NCI-H2029 (cell line): ENCODE data around the gene AGAP1.
A peak's percentile ranks its signal among the peaks of the same experiment; 100 is the strongest.

Source experiments
- DNase-seq: peaks from one replicate; lab custom pipeline; 2025; lab: John Stamatoyannopoulos, UW

AGAP1 gene

GRCh38 chr2:235493775-235494715, at the start of gene AGAP1:
AGAP1 (plus strand) TSS chr2:235494043.
- DNase-seq: peak; percentile 71

- DNase-seq: no peak
These were observed 49.7 kb upstream of the AGAP1 start for GRCh38 chr2:235444101-235444597.

GRCh38 chr2:235445116-235445515, 48.7 kb upstream of the AGAP1 start:
- DNase-seq: no peak

- DNase-seq: no peak
These were observed 47.8 kb upstream of the AGAP1 start for GRCh38 chr2:235446082-235446481.

- no peak for DNase-seq
These were observed 46.6 kb upstream of the AGAP1 start for GRCh38 chr2:235447210-235447609.

- no peak for DNase-seq
These were observed 44.3 kb upstream of the AGAP1 start for GRCh38 chr2:235449568-235449967.

- no peak for DNase-seq
These were observed 40.2 kb upstream of the AGAP1 start for GRCh38 chr2:235453605-235454151.

- DNase-seq: peak; percentile 44
These were observed 35.0 kb upstream of the AGAP1 start for GRCh38 chr2:235458839-235459273.

GRCh38 chr2:235460548-235461047, 33.2 kb upstream of the AGAP1 start:
- no peak for DNase-seq

- DNase-seq: no peak
These were observed 32.0 kb upstream of the AGAP1 start for GRCh38 chr2:235461763-235462414.

- DNase-seq: no peak
These were observed 31.4 kb upstream of the AGAP1 start for GRCh38 chr2:235462415-235462790.

GRCh38 chr2:235463893-235464292, 29.9 kb upstream of the AGAP1 start:
- peak; percentile 6 for DNase-seq

GRCh38 chr2:235467588-235467987, 26.3 kb upstream of the AGAP1 start:
- no peak for DNase-seq

GRCh38 chr2:235468978-235469655, 24.7 kb upstream of the AGAP1 start:
- peak; percentile 73 for DNase-seq

GRCh38 chr2:235471186-235471747, 22.6 kb upstream of the AGAP1 start:
- no peak for DNase-seq

GRCh38 chr2:235472443-235472842, 21.4 kb upstream of the AGAP1 start:
- no peak for DNase-seq

- DNase-seq: peak; percentile 41
These were observed 15.2 kb upstream of the AGAP1 start for GRCh38 chr2:235478609-235479008.

- no peak for DNase-seq
These were observed 14.2 kb upstream of the AGAP1 start for GRCh38 chr2:235479604-235480003.

GRCh38 chr2:235480614-235481013, 13.2 kb upstream of the AGAP1 start:
- DNase-seq: no peak

GRCh38 chr2:235483313-235483712, 10.5 kb upstream of the AGAP1 start:
- DNase-seq: no peak

GRCh38 chr2:235485362-235485761, 8.5 kb upstream of the AGAP1 start:
- no peak for DNase-seq

- DNase-seq: no peak
These were observed 7.1 kb upstream of the AGAP1 start for GRCh38 chr2:235486729-235487128.
